Measurements from ENCODE around the gene HAUS7. TPM values are rescaled to one million over a fixed set of nuclear protein-coding genes. Genes with fewer than 3 reads are reported as not detected.
A peak's percentile ranks its signal among the peaks of the same experiment; 100 is the strongest.

HAUS7 gene
- total RNA-seq, 1 donor from 2014 or later = 15.8 TPM

GRCh38 chrX:153499876-153500275, 29.5 kb upstream of the HAUS7 start:
- DNase-seq (ENCODE audit: low read depth) = peak; percentile 50

DNA sequence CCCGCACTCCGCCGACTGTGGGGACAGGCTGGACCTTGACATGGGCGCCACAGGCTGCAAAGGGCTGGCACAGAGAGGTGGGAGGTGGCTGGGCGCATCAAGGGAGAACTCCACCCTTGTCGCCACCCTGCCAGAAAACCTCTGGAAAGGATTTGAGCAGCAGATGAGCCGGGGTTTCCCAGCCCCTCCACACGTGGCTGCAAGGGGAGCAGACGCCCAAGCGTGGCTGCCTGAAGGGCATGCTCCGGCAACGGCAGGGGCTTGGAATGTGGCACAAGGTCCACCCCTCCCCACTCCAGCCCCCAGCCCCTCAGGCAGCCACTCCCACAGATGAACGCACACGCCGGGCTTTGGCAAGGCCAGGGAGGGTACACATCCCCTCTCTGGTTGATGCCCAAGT, 29.0 kb upstream of the HAUS7 start:
- DNase-seq (ENCODE audit: low read depth) = no peak

DNA sequence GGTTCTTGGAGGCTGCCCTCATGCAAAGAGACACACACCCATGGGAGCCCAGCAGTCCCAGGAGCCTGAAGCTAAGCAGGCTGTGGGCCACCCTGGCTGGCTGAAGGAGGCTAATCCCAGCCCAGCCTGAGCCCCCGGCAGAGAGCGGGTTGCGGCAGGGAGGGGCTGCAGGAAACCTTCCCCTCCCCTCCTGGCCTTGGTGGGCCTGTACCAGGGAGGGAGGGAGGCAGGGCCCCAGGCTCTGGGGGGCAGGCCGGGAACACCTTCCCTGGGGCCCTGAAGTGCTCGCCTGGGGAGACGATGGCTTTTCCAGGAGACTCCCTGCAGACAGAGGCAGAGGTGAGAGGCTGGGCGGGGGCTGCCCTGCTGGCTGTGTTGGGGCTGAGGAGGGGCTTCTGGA, 28.1 kb upstream of the HAUS7 start:
- no peak for DNase-seq (ENCODE audit: low read depth)

DNA sequence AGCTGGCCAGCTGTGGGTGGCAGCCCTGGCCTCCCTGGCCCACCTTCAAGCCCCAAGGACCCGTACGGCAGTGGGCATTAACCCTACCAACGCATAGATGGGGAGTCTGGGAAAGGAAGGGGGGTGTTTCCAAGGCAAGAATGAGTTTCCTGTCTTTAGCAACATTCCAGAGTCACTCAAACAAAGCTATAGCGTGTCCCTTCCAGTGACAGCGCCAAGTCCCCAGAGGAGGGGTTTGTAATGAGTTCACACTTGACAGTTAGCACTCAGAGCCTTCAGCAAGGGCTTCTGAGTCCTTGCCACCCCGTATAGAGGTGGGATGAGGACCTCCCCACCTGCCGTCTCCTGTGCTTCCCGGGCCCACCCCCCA, 26.2 kb upstream of the HAUS7 start:
- DNase-seq (ENCODE audit: low read depth) = no peak

- no peak for DNase-seq (ENCODE audit: low read depth)
Observed at GRCh38 chrX:153495903-153496589, 25.7 kb upstream of the HAUS7 start.

DNA sequence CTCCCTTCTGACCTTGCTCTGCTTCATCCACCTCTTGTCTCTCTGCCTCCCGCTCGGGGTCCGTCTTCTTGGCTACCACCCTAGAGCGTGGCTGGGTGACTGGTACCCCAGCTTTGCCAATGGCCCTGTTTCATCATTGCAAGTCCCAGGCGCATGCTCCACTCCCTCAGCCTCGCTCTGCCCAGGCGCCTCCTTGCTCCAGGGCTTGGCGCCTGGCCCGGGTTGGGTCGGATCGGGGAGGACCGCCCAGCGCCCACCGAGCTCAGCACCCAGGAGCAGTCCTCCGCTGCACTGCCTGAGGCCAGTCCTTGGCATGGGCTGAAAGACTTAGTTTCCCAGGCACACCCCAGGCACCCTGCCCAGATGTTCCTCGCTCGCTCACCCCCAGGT, 25.0 kb upstream of the HAUS7 start:
- no peak for DNase-seq (ENCODE audit: low read depth)

GRCh38 chrX:153494541-153495361, 24.4 kb upstream of the HAUS7 start, which contains the start of gene BGN:
Gene BGN, plus strand, starts transcription at chrX:153494980. Its CDS starts 9,652 bp downstream, at chrX:153504632.
- DNase-seq (ENCODE audit: low read depth) = peak; percentile 12

- no peak for DNase-seq (ENCODE audit: low read depth)
Observed at GRCh38 chrX:153494061-153494460, 23.7 kb upstream of the HAUS7 start.

DNA sequence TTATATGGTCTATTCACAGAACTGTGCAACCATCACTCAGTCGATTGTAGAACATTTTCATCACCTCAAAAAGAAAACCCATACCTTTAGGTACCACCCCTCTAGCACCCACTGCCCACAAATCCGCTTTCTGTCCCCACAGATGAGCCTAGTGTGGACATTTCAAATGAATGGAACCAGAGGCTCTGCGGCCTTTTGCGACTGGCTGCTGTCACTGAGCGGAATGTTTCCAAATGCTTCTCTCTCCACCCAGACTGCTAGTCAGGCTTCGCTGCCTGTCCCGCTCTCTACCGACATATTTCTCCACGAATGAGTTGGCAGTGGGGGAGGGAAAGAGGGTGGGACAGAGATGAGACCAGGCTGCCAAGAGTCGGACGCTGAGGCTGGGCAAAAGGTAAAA, 22.7 kb upstream of the HAUS7 start:
- DNase-seq (ENCODE audit: low read depth) = no peak

- DNase-seq (ENCODE audit: low read depth) = no peak
Observed at GRCh38 chrX:153492543-153492942, 22.2 kb upstream of the HAUS7 start.

- DNase-seq (ENCODE audit: low read depth) = no peak
Observed at GRCh38 chrX:153491918-153492317, 21.5 kb upstream of the HAUS7 start.

GRCh38 chrX:153491351-153491914, 21.1 kb upstream of the HAUS7 start:
- DNase-seq (ENCODE audit: low read depth) = peak; percentile 59

- no peak for DNase-seq (ENCODE audit: low read depth)
Observed at GRCh38 chrX:153490217-153490930, 20.0 kb upstream of the HAUS7 start.

DNA sequence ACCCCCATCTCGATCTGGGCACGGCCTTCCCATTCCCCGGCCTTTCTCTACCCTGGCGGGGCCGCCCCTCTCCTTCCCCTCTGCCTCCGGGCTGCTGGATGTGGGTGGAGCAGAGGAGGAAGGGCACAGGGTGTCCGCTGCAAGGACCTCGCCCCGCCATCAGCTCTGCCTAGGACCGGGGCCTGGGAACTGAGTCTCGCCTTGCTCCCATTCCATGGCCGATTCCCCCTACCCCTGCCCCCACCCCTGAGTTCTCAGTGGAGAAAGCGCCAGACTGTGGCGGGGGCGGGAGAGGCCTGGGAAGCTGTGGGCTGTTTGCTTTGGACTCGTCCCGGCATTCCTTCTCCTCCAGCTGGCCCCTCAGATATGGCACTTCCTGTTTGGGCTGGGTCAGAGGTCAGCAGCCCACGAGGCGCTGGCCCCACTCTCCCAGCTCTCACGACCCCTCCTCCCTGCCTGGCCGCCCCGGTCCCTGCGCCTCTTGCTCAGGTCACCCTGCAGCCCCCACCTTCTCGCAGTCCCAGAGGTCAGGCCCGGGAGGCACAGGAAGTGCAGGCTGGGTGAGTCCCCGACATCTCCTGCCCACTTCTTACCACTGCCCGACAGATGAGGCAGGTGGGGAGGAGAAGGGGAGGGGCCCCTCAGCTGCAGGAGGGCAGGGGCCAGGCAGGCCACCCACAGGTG, 18.0 kb upstream of the HAUS7 start:
- no peak for DNase-seq (ENCODE audit: low read depth)

GRCh38 chrX:153487590-153488071, 17.3 kb upstream of the HAUS7 start:
- DNase-seq (ENCODE audit: low read depth) = no peak

DNA sequence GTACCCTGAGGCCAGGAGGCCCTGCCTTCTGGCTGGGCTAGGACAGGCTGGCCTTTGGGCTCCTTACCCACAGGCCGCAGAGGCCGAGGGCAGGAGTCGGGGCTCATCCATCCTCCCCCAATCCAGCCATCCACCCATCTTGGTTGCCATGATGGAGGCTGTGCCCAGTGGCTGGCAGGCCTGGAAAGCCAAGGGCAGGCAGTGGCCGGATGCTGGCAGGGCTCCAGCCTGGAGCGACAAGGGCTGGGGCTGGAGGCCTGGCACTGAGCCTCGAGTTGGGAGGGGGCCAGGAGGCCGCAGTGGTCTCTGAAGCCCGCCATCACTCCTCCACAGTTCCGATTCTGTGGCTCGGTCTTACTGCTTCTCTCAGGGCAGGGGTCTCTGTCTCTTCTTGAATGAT, 15.8 kb upstream of the HAUS7 start:
- no peak for DNase-seq (ENCODE audit: low read depth)

DNA sequence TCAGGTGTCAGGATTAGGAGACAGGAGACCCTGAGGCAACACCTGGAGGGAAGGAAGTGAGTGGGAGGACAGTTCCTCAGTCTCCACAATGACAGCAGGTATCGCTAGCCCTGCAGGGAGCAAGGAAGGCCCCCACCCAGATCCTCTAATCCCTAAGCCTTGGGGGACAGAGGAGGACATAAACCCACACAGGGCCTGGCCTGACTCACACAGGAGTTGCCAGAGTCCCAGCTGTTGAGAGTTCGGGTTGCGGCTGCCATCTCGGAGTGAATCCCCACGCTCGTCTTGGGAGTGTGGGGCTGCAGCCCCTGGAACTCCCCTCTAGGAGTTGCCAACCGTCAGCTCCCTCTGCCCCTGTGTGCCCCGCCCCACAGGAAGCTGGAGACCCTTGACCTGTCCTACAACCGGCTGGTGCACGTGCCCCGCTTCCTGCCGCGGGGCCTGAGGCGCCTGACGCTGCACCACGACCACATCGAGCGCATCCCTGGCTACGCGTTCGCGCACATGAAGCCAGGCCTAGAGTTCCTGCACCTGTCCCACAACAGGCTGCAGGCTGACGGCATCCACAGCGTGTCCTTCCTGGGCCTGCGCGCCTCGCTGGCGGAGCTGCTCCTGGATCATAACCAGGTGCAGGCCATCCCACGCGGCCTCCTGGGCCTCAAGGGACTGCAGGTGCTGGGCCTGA, 15.2 kb upstream of the HAUS7 start:
- no peak for DNase-seq (ENCODE audit: low read depth)

DNA sequence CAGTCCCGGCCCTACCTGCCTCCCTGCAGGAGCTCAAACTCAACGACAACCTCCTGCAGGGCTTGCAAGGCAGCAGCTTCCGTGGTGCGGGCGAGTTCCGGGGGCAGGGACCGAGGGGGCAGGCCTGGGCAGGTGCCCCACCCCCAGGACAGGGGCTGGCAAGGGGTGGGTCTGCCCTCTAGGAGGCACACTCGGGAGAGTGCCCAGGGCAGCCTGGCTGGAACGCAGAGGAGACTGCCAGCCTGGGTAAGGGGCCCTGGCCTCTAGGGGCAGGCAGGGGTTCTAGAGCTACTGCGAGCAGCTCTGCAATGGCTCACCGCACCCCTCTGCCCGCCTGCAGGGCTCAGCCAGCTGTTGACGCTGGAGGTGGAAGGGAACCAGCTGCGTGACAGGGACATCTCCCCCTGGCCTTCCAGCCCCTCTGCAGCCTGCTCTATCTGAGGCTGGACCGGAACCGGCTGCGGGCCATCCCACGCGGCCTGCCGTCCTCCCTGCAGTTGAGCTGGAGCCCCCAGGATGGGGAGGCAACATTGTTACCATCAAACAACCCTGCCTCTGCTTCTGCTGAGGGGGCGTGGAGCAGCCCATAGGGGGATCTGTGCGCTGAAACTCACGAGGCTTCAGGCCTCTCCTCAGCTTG, 12.1 kb upstream of the HAUS7 start:
- no peak for DNase-seq (ENCODE audit: low read depth)

DNA sequence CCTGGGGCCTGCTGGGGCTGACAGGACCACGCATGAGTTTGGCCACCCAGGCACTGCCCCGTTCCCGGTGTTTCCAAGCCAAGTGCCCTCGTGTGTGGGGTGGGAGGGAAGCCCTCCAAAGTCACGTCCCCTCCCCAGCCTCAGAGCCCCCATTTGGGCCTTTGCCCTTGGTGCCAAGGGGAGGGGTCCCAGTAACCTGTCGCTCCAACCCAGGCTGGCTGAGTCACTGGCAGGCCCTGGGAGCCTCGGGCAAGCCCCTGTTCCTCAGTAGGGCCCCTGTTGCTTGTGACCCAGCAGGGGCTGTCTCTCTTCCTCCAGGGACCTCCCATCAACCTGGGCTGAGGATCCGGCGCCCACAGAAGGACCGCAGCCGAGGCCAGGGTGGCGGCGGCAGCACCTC, 10.7 kb upstream of the HAUS7 start:
- DNase-seq (ENCODE audit: low read depth) = no peak

DNA sequence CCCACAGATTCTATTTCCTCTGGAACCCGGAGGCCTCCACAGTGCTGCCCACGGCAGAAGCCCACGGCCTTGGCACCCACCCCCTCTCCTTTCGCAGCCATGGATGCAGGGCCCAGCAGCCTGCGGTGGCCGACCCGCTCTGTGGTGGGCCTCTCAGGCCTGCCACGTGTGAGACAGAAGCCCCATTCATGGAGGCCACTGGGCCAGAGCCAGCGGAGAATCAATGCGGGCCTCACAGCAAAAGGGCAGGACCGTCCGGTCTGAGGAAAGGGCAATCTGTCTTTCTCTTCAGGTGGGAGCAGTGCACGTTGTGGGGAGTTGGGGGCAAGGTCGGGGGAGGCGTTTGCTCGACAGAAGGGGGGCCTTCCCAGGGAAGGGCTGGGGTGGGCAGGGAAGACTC, 8.4 kb upstream of the HAUS7 start:
- DNase-seq (ENCODE audit: low read depth) = no peak
